ENCODE data around the gene LINC01488. TPM values are rescaled to one million over a fixed set of nuclear protein-coding genes. Genes with fewer than 3 reads are reported as not detected.

The LINC01488 gene
- total RNA-seq, 2 donors from 2014 or later: not detected

GRCh38 chr11:69535908-69536307 is 54.4 kb downstream of the LINC01488 start:
- no peak for DNase-seq
- intact Hi-C loops (cut with DNase I, micrococcal nuclease): no loop called here
- ATAC-seq: no peak

GRCh38 chr11:69536406-69536805 is 54.9 kb downstream of the LINC01488 start:
- ATAC-seq (no peak), DNase-seq (no peak)
- intact Hi-C loops (cut with DNase I, micrococcal nuclease): no loop called here

GRCh38 chr11:69537126-69537525 is 55.7 kb downstream of the LINC01488 start:
- DNase-seq (no peak), ATAC-seq (no peak)
- intact Hi-C loops (cut with DNase I, micrococcal nuclease): no loop called here

- no peak for ATAC-seq
- intact Hi-C loops (cut with DNase I, micrococcal nuclease): no loop called here
- no peak for DNase-seq
These were observed 56.6 kb downstream of the LINC01488 start for GRCh38 chr11:69537855-69538640.

- DNase-seq: no peak
- intact Hi-C loops (cut with DNase I, micrococcal nuclease): no loop called here
- no peak for ATAC-seq
These were observed 57.4 kb downstream of the LINC01488 start for GRCh38 chr11:69538854-69539253.

- ATAC-seq (peak; percentile 34), DNase-seq (peak; percentile 33 to 41)
These were observed 58.1 kb downstream of the LINC01488 start for GRCh38 chr11:69539416-69540117.

GRCh38 chr11:69540118-69541000 is 58.9 kb downstream of the LINC01488 start:
- intact Hi-C loops (cut with DNase I, micrococcal nuclease): no loop called here
- DNase-seq (peak in 1 of 2 donors; percentile 12), ATAC-seq (no peak)

More at GRCh38 chr11:69539416-69540117, 58.1 kb downstream of the LINC01488 start:
- intact Hi-C loops (cut with DNase I, micrococcal nuclease): no loop called here

GRCh38 chr11:69541001-69541285 is 59.5 kb downstream of the LINC01488 start:
- intact Hi-C loops (cut with DNase I, micrococcal nuclease): no loop called here
- ATAC-seq (no peak), DNase-seq (no peak)

GRCh38 chr11:69541501-69542313 is 60.2 kb downstream of the LINC01488 start:
- intact Hi-C loops (cut with DNase I, micrococcal nuclease): no loop called here
- DNase-seq: no peak
- no peak for ATAC-seq

GRCh38 chr11:69542314-69543168 is 61.1 kb downstream of the LINC01488 start:
- intact Hi-C loops (cut with DNase I, micrococcal nuclease): no loop called here
- DNase-seq: no peak
- no peak for ATAC-seq

Other genes with a start within 250 kb of the LINC01488 start
- 1 to 10 TPM; 3.8 to 8.0 TPM for gene MYEOV, start 187.5 kb upstream of the LINC01488 start, total RNA-seq
- gene CCND1, start 159.5 kb downstream of the LINC01488 start, total RNA-seq: 10 to 100 TPM; 56.5 to 83.5 TPM
- gene LTO1, start 193.7 kb downstream of the LINC01488 start, total RNA-seq: 10 to 100 TPM; 21.2 to 21.7 TPM
- gene FGF19, start 222.4 kb downstream of the LINC01488 start, total RNA-seq: not detected